Liver (tissue), 9 donors: ENCODE results near the gene TMA7B. TPM values are rescaled to one million over a fixed set of nuclear protein-coding genes. Genes with fewer than 3 reads are reported as not detected.

ENCODE experiments used
- DNase-seq: peaks from one replicate; pipeline ENCODE4 v3.0.0-alpha.2; 2017; ENCODE audit warnings: low spot score
- H3K27ac ChIP-seq, 2 donors: one replicate each; pipeline ENCODE4 v1.7.0; 2013; ENCODE audit warnings: inconsistent platforms in 2 of 2, low read length in 2 of 2, control low read depth in 1 of 2, low read depth in 1 of 2, mild to moderate bottlenecking in 1 of 2
- H3K27me3 ChIP-seq, 4 donors: one replicate each; pipeline versions ENCODE4 v1.6.1 to v1.7.0; 2013; ENCODE audit warnings: low read length in 3 of 4, inconsistent platforms in 1 of 4, mild to moderate bottlenecking in 1 of 4, moderate library complexity in 1 of 4; ENCODE audit not compliant: control insufficient read depth in 4 of 4, insufficient read depth in 4 of 4
- H3K36me3 ChIP-seq, 4 donors: one replicate each; pipeline versions ENCODE4 v1.6.1 to v1.7.0; 2013; ENCODE audit warnings: low read length in 3 of 4, mild to moderate bottlenecking in 3 of 4, low read depth in 1 of 4, moderate library complexity in 1 of 4; ENCODE audit not compliant: control insufficient read depth in 4 of 4, insufficient read depth in 3 of 4
- H3K4me1 ChIP-seq, 4 donors: one replicate each; pipeline versions ENCODE4 v1.6.1 to v1.7.0; 2013; ENCODE audit warnings: low read length in 3 of 4, mild to moderate bottlenecking in 3 of 4, moderate library complexity in 1 of 4; ENCODE audit not compliant: control insufficient read depth in 4 of 4, insufficient read depth in 4 of 4
- H3K4me3 ChIP-seq, 3 donors: one replicate each; pipeline versions ENCODE4 v1.6.1 to v1.7.0; 2013; ENCODE audit warnings: low read length in 3 of 3, control low read depth in 1 of 3, low read depth in 1 of 3, mild to moderate bottlenecking in 1 of 3
- H3K9ac ChIP-seq, 2 donors: one replicate each; pipeline ENCODE4 v1.7.0; 2013; ENCODE audit warnings: low read length in 2 of 2, mild to moderate bottlenecking in 2 of 2, moderate library complexity in 2 of 2, control low read depth in 1 of 2, low read depth in 1 of 2
- H3K9me3 ChIP-seq, 4 donors: one replicate each; pipeline versions ENCODE4 v1.6.1 to v1.7.0; 2013; ENCODE audit warnings: low read length in 3 of 4; ENCODE audit not compliant: control insufficient read depth in 4 of 4
- ATF3 ChIP-seq: IDR thresholded peaks from 2 replicates; pipeline ENCODE4 v1.6.1; 2016; ENCODE audit warnings: antibody characterized with exemption
- EGR1 ChIP-seq, 2 donors: IDR thresholded peaks; 2 replicates each; pipeline ENCODE4 v1.6.1; 2016 to 2018; ENCODE audit warnings: antibody characterized with exemption in 2 of 2, low read depth in 2 of 2
- FOXA1 ChIP-seq: IDR thresholded peaks from 2 replicates; pipeline ENCODE4 v1.6.1; 2016; ENCODE audit warnings: antibody characterized with exemption
- FOXA2 ChIP-seq: IDR thresholded peaks from 2 replicates; pipeline ENCODE4 v1.6.1; 2016; ENCODE audit warnings: antibody characterized with exemption
- GABPA ChIP-seq, 2 donors: IDR thresholded peaks in 1 of 2; conservative IDR thresholded peaks in 1 of 2; 2 replicates each; pipeline ENCODE4 v1.6.1; 2016; ENCODE audit warnings: antibody characterized with exemption in 2 of 2, mild to moderate bottlenecking in 1 of 2, moderate library complexity in 1 of 2
- HNF4A ChIP-seq, 2 donors: conservative IDR thresholded peaks; 2 replicates each; pipeline ENCODE4 v1.6.1; 2016; ENCODE audit warnings: antibody characterized with exemption in 2 of 2, mild to moderate bottlenecking in 2 of 2
- HNF4G ChIP-seq: IDR thresholded peaks from 2 replicates; pipeline ENCODE4 v1.6.1; 2016; ENCODE audit warnings: antibody characterized with exemption
- JUND ChIP-seq, 2 donors: IDR thresholded peaks; 2 replicates each; pipeline ENCODE4 v1.6.1; 2016; ENCODE audit warnings: antibody characterized with exemption in 2 of 2
- MAX ChIP-seq: IDR thresholded peaks from 2 replicates; pipeline ENCODE4 v1.6.1; 2016; ENCODE audit warnings: antibody characterized with exemption
- NR2F2 ChIP-seq: IDR thresholded peaks from 2 replicates; pipeline ENCODE4 v1.6.1; 2016; ENCODE audit warnings: antibody characterized with exemption
- RAD21 ChIP-seq, 2 donors: IDR thresholded peaks; 2 replicates each; pipeline ENCODE4 v1.6.1; 2016; ENCODE audit warnings: antibody characterized with exemption in 2 of 2, mild to moderate bottlenecking in 2 of 2
- REST ChIP-seq: IDR thresholded peaks from 2 replicates; pipeline ENCODE4 v1.6.1; 2016; ENCODE audit warnings: antibody characterized with exemption, mild to moderate bottlenecking
- RXRA ChIP-seq, 2 donors: IDR thresholded peaks; 2 replicates each; pipeline ENCODE4 v1.6.1; 2017 to 2018; ENCODE audit warnings: antibody characterized with exemption in 2 of 2, mild to moderate bottlenecking in 1 of 2
- SP1 ChIP-seq: IDR thresholded peaks from 2 replicates; pipeline ENCODE4 v1.6.1; 2018; ENCODE audit warnings: antibody characterized with exemption, mild to moderate bottlenecking
- TAF1 ChIP-seq: conservative IDR thresholded peaks from 2 replicates; pipeline ENCODE4 v1.6.1; 2016; ENCODE audit warnings: antibody characterized with exemption, mild to moderate bottlenecking
- YY1 ChIP-seq: IDR thresholded peaks from 2 replicates; pipeline ENCODE4 v1.6.1; 2016; ENCODE audit warnings: antibody characterized with exemption, mild to moderate bottlenecking
- WGBS: extraction: QIAGEN DNeasy Blood & Tissue Kit; methylation state at CpG from one replicate; pipeline ENCODE4 v1.1.7; 2013; 5-methylcytosine and 5-hydroxymethylcytosine counted together
- polyA plus RNA-seq, 2 donors: library from polyadenylated mRNA; stranded (reverse) in 1 of 2; unstranded in 1 of 2; fragments of 200-250 nt in 1 of 2; fragments of >200 nt in 1 of 2; fragmentation: Nextera tagmentation in 1 of 2; extraction: Ambion mirVana in 1 of 2; gene quantifications; one replicate each; pipeline versions ENCODE4 v1.2.1 to v1.2.3, GENCODE V29; 2013 to 2015
- total RNA-seq, 2 donors: library from RNA; depleted of rRNA; stranded (reverse); fragments of >200 nt; gene quantifications; one replicate each; pipeline ENCODE4 v1.2.3, GENCODE V29; 2014
- TF ChIP-seq, protein P1 (sequence below): fragments of 150-350 bp; IDR thresholded peaks from 2 replicates; pipeline ENCODE4 v1.5.1; 2017; ENCODE audit warnings: improper control_type of control experiment, low read depth, low read length; ENCODE audit not compliant: missing input control
- TF ChIP-seq, protein P2 (sequence below): IDR thresholded peaks from 2 replicates; pipeline ENCODE4 v1.6.1; 2016; ENCODE audit warnings: antibody characterized with exemption
- donor health status: healthy.
- donor health status: healthy.
- donor health status: healthy.
- donor health status: healthy.
- donor health status: healthy.

Gene TMA7B
- total and polyA plus RNA-seq, 4 donors = 0.25 to 2.1 TPM; not detected in 2

DNA sequence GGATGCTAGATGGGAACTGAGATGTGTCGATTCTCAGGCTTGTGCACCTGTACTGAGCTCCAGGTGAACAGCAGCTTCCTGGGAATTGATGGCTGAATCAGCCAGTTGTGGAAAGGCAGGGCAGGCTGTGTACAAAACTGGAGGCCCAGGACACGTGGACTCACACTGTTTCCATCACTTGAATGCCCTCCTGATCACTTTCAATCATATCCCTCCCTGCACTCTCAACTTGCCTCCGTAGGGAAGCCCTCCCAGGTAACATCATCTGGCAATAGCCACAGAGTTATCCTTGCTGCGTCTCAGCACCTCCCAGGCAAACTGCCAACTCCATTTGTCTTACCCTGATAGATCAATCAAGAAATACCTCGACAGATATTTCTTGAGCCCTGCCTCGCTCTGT, 44.6 kb downstream of the TMA7B start:
- DNase-seq = no peak
- H3K9me3 ChIP-seq = no peaks in the 10 kb centered on the region
- no peak overlapping the region for H3K9ac ChIP-seq
- 84% methylated on average over 6 of the region's 6 CpGs for WGBS
- TF ChIP-seq YY1 (no peak), EGR1 (IDR thresholded peaks at IDR 0.05; ENCODE audit: low read depth in 2 of 2) (no peak), FOXA2 (no peak), HNF4G (no peak), NR2F2 (no peak), HNF4A (conservative IDR thresholded peaks at IDR 0.05) (no peak), JUND (IDR thresholded peaks at IDR 0.05) (no peak), GABPA (IDR thresholded peaks at IDR 0.05 in 1 of 2, conservative IDR thresholded peaks at IDR 0.05 in 1 of 2) (no peak), SP1 (no peak), MAX (no peak), RAD21 (IDR thresholded peaks at IDR 0.05) (no peak), FOXA1 (no peak), REST (no peak), TAF1 (no peak), RXRA (IDR thresholded peaks at IDR 0.05) (no peak), ATF3 (no peak)
- TF ChIP-seq, protein P1, sequence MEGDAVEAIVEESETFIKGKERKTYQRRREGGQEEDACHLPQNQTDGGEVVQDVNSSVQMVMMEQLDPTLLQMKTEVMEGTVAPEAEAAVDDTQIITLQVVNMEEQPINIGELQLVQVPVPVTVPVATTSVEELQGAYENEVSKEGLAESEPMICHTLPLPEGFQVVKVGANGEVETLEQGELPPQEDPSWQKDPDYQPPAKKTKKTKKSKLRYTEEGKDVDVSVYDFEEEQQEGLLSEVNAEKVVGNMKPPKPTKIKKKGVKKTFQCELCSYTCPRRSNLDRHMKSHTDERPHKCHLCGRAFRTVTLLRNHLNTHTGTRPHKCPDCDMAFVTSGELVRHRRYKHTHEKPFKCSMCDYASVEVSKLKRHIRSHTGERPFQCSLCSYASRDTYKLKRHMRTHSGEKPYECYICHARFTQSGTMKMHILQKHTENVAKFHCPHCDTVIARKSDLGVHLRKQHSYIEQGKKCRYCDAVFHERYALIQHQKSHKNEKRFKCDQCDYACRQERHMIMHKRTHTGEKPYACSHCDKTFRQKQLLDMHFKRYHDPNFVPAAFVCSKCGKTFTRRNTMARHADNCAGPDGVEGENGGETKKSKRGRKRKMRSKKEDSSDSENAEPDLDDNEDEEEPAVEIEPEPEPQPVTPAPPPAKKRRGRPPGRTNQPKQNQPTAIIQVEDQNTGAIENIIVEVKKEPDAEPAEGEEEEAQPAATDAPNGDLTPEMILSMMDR = no peak
- TF ChIP-seq, protein P2, sequence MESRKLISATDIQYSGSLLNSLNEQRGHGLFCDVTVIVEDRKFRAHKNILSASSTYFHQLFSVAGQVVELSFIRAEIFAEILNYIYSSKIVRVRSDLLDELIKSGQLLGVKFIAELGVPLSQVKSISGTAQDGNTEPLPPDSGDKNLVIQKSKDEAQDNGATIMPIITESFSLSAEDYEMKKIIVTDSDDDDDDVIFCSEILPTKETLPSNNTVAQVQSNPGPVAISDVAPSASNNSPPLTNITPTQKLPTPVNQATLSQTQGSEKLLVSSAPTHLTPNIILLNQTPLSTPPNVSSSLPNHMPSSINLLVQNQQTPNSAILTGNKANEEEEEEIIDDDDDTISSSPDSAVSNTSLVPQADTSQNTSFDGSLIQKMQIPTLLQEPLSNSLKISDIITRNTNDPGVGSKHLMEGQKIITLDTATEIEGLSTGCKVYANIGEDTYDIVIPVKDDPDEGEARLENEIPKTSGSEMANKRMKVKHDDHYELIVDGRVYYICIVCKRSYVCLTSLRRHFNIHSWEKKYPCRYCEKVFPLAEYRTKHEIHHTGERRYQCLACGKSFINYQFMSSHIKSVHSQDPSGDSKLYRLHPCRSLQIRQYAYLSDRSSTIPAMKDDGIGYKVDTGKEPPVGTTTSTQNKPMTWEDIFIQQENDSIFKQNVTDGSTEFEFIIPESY = no peak
- H3K4me3 ChIP-seq = no peak overlapping the region
- no peak overlapping the region for H3K27ac ChIP-seq
- no peaks in the 10 kb centered on the region for H3K36me3 ChIP-seq
- no peaks in the 10 kb centered on the region for H3K27me3 ChIP-seq
- peaks cover under 1 to 2% (median under 1%) of the 10 kb centered on the region in 4 donors for H3K4me1 ChIP-seq

- no peaks in the 10 kb centered on the region for H3K36me3 ChIP-seq
- no peak overlapping the region for H3K4me3 ChIP-seq
- no peak for DNase-seq
- H3K9ac ChIP-seq = no peak overlapping the region
- no peaks in the 10 kb centered on the region for H3K4me1 ChIP-seq
- WGBS = 93% methylated on average over 8 of the region's 8 CpGs
- H3K27me3 ChIP-seq = no peaks in the 10 kb centered on the region
- H3K9me3 ChIP-seq = no peaks in the 10 kb centered on the region
- no peak overlapping the region for H3K27ac ChIP-seq
- TF ChIP-seq NR2F2 (no peak), SP1 (no peak), JUND (IDR thresholded peaks at IDR 0.05) (no peak), FOXA1 (no peak), REST (no peak), ATF3 (no peak), YY1 (no peak), RXRA (IDR thresholded peaks at IDR 0.05) (no peak), GABPA (IDR thresholded peaks at IDR 0.05 in 1 of 2, conservative IDR thresholded peaks at IDR 0.05 in 1 of 2) (no peak), HNF4G (no peak), EGR1 (IDR thresholded peaks at IDR 0.05; ENCODE audit: low read depth in 2 of 2) (no peak)
- TF ChIP-seq, protein P2 = no peak
Measured at GRCh38 chr22:40006641-40007040, 46.4 kb downstream of the TMA7B start.
